Measurements from ENCODE around the gene LRRC61. TPM values are rescaled to one million over a fixed set of nuclear protein-coding genes. Genes with fewer than 3 reads are reported as not detected.

The LRRC61 gene
- total and polyA plus RNA-seq, 2 of the 13 experiments (the other 11 are each of a cell fraction or from before 2014, with no cell fraction given) = 33.0 to 34.8 TPM

GRCh38 chr7:150329331-150330120 lies 6.4 kb downstream of the LRRC61 start:
- no peak for DNase-seq (ENCODE audit: low spot score)
- H3K4me2 ChIP-seq (ENCODE audit: low read depth, low read length) = no peak overlapping the region
- H3K27ac ChIP-seq (ENCODE audit: extremely low read length, insufficient read depth, low read length) = no peak overlapping the region
- no peak for ATAC-seq
- H3K4me3 ChIP-seq (replicated peaks in 1 of 3; ENCODE audit: insufficient read depth in 1 of 3, low read depth in 2 of 3, low read length in 3 of 3) = no peak overlapping the region
- no peaks in the 10 kb centered on the region for H3K9me3 ChIP-seq (ENCODE audit: low read length)
- CTCF ChIA-PET (ENCODE audit: low intra/inter-chr PET ratio, low total read pairs) = no interaction called here
- no peaks in the 10 kb centered on the region for H3K27me3 ChIP-seq (ENCODE audit: control insufficient read depth in 1 of 2, insufficient read depth in 2 of 2, low read length in 2 of 2)
- in situ Hi-C loops (cut with HindIII; ENCODE audit: extremely low pct_ligation_motif_present, low pct_unique_long_range_greater_than_20kb) (no loop called here), intact Hi-C loops (cut with micrococcal nuclease; ENCODE audit: unreplicated experiment) (no loop called here)
- TF ChIP-seq POLR2G (IDR thresholded peaks at IDR 0.05; ENCODE audit: low read depth, low read length) = peak; percentile 39
- 0 out of 4 replicates have a peak, but pooled peaks of 1 of the 2 experiments have one; percentile 23 for TF ChIP-seq POLR2A (IDR thresholded peaks at IDR 0.05; ENCODE audit: insufficient read depth in 1 of 2, low read depth in 2 of 2, low read length in 2 of 2)
- no peak for TF ChIP-seq ADNP (CRISPR knock-in tag; IDR thresholded peaks at IDR 0.05)
- no peak for TF ChIP-seq RFX5 (IDR thresholded peaks at IDR 0.05; ENCODE audit: low read depth, low read length)
- TF ChIP-seq ZMAT3 (CRISPR knock-in tag; conservative IDR thresholded peaks at IDR 0.05) = no peak
- no peak for TF ChIP-seq ZBTB39 (CRISPR knock-in tag; IDR thresholded peaks at IDR 0.05)
- no peak for TF ChIP-seq KDM2A (CRISPR knock-in tag; IDR thresholded peaks at IDR 0.05; ENCODE audit: borderline replicate concordance, low read depth)
- TF ChIP-seq MLLT10 (CRISPR knock-in tag; IDR thresholded peaks at IDR 0.05) = no peak
- TF ChIP-seq RBFOX2 (IDR thresholded peaks at IDR 0.05; ENCODE audit: low read depth, low read length) = peak; percentile 64
- H4K20me1 ChIP-seq (ENCODE audit: insufficient read depth, low read length) = 0 out of 2 replicates have a peak, but pooled peaks cover 2% of the 10 kb centered on the region
- no peak overlapping the region for H3K9ac ChIP-seq (ENCODE audit: insufficient read depth, low read depth, low read length)
- H3K4me1 ChIP-seq (ENCODE audit: insufficient read depth, low read length) = peaks cover 24% of the 10 kb centered on the region
- no TSS peak for BruUV-seq (replicated peaks)
- no peak for FAIRE-seq
- POLR2A ChIA-PET = interaction anchor here (1.1 to 1.6 kb wide), 2 partner anchors 11 to 14 kb away, joined by 3 to 5 read pairs; no protein-coding TSS in a partner anchor
- peaks cover 27 to 72% of the 10 kb centered on the region in 2 experiments for H3K36me3 ChIP-seq (replicated peaks in 1 of 2; ENCODE audit: control insufficient read depth in 1 of 2, insufficient read depth in 2 of 2, low read length in 2 of 2)
- 97% methylated on average over 16 of the region's 22 CpGs for WGBS (ENCODE audit: low lambda C conversion rate)
- H3K79me2 ChIP-seq (ENCODE audit: insufficient read depth, low read length) = peaks cover 30% of the 10 kb centered on the region
- no peak overlapping the region for H2AFZ ChIP-seq (ENCODE audit: low read length)

All from HepG2 (cell line).